Measurements from ENCODE around the gene TNS2.
A peak's percentile ranks its signal among the peaks of the same experiment; 100 is the strongest.

The TNS2 gene

GRCh38 chr12:53044896-53045695 lies 4.8 kb upstream of the TNS2 start:
- no peak for DNase-seq

GRCh38 chr12:53045696-53046045 lies 4.2 kb upstream of the TNS2 start:
- DNase-seq, result no peak

DNA sequence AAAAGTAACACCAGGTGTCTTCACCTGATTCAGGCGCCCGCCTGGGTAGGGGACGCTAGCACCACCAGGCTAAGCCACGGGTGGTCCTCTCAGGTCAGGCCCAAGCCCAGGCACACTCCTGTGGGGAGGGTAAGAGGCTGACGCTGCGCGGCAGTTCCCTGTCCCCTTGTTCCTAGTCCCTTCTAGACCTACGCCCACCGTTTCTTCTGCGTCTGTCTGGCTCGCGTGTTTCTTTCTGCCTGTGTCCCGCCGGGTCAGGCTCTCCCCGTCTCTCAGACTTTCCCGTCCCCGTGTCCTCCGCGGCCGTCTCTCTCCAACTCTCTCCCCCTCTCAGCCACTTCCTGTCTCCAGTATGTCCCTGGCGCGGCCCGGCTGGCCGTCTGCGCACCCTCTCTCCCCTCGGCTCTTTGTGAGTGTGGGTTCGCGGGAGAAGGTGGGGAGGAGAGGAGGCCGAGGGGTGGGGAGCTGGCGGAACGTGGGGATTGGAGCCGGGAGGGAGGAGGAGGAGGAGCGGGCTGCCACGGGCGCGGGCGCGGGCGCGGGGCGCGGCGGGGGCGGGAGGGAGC lies 3.1 kb upstream of the TNS2 start:
- peak; percentile 43 for DNase-seq

DNA sequence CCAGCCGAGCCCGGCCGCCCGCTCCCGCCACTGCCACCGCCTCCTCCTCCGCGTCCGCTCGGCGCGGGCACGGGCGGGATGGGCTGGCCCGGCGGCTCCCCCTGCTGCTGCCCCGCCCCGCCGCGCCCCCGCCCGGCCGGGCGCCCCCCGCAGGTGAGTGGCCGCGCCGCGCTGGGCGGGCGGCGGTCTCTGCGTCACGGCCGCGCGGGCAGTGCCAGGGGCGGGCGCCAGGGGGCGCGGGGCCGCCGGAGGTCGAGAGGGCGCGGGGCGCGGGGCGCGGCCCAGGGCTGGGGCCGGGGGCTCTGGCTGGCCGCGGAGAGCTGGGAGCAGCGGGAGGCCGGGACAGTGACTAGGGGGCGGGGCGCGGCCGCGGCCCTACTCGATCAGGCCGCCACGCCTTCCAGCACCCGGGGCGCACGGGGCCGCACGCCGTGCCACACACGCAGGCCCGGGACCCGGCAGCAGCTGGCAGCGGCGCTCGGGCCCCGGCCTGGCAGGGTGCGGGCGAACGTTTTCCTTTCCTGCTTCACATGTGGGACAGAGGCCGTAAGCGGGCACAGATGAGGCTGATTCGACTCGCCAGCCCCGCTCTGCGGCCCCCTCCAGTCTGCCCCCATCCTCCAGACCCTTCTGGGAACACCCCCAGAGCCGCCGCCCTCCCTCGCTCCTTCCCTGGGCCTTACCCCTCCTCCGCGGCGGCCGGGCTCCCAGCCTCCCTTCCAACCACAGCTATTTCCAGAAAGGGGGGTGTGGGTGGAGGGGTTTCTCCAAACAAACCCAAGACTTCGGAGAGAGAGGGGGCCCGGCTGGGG lies 2.4 kb upstream of the TNS2 start:
- DNase-seq, result peak; percentile 72

- no peak for DNase-seq
Measured at GRCh38 chr12:53048033-53048779, 1.7 kb upstream of the TNS2 start.

DNA sequence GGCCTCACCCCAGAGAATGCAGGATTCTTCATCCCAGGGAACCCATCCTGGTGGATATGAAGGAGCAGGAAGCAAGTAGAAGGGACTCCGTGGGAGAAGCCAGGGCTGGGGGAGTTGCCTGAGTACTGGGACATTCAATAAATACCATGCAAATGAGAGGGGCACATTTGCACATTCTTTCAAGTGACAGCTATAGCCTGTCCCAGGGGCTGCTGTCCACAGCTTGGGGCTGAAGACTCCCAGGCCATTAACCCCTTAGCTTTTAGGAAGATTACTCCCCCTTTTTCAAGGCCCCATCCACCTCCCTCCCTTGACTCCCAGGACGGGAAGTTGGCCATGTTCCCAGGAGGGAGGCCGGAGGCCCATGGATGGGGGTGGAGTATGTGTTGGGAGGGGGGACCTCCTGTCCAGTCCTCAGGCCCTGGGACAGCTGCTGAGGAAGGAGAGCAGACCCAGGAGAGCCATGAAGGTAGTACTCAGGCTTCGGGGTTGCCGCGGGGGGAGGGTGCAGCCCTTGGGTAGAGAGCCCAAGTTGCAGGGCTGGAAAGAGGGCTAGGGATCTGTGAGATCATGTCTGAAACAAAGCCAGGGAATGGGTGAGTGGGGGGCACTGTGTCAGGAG lies 974 bp upstream of the TNS2 start:
- DNase-seq, result no peak

DNA sequence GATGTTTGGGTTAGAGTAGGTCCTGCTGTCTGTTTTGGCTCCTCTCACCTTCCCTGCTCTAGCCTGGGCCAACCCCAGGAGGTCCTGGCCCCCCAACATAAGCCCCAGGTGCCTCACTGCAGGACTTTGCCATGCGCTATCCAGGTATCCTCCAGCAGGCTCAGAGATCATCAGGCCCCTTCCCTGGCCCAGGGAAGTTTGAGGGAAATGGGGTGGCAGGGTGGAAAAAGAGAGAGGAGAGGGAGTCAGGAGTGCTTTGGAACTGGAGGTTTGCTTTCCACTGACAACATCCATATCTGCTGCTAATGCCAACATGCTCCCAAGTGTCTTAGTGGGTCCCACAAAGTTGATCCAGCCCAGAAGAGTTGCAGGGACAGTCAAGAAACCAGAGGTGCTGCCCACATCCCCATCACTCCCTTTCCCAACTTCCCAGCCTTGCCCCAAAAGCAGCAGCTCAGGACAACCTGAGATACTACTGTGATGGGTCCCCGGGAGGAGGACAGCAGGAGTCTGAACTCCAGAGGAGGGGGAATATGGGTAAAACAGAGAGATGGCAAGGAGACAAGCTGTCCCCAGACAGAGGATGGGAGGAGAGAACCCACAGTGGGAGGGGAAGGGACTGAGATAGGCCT lies 677 bp downstream of the TNS2 start:
- DNase-seq, result no peak

GRCh38 chr12:53051058-53051880 lies 1.4 kb downstream of the TNS2 start:
- no peak for DNase-seq

DNA sequence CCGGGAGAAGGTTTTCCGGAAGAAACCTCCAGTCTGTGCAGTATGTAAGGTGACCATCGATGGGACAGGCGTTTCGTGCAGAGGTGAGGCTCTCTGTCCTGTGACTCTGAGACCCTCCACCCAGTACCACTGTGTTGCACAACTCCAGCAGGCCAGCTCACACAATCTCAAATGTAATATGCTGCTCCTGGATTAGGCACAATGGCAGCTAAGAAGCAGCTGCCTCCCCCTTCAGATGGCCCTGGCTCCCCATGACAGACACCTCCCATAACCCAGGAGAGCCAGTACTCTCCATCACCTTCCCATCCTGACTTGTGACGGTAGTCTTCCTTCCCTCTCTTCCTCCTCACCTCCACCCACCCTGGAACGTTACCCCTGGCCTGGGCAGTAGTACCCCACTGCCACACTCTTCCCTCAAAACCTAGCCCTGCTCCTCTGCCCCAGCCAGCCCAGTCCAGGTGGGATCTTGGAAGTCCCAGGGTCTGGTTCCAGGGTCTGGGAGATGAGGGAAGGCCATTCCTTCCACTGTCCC lies 2.1 kb downstream of the TNS2 start:
- no peak for DNase-seq

GRCh38 chr12:53052419-53053217 lies 2.8 kb downstream of the TNS2 start:
- no peak for DNase-seq

- DNase-seq, result peak; percentile 54
Measured at GRCh38 chr12:53053218-53054111, 3.6 kb downstream of the TNS2 start.

DNA sequence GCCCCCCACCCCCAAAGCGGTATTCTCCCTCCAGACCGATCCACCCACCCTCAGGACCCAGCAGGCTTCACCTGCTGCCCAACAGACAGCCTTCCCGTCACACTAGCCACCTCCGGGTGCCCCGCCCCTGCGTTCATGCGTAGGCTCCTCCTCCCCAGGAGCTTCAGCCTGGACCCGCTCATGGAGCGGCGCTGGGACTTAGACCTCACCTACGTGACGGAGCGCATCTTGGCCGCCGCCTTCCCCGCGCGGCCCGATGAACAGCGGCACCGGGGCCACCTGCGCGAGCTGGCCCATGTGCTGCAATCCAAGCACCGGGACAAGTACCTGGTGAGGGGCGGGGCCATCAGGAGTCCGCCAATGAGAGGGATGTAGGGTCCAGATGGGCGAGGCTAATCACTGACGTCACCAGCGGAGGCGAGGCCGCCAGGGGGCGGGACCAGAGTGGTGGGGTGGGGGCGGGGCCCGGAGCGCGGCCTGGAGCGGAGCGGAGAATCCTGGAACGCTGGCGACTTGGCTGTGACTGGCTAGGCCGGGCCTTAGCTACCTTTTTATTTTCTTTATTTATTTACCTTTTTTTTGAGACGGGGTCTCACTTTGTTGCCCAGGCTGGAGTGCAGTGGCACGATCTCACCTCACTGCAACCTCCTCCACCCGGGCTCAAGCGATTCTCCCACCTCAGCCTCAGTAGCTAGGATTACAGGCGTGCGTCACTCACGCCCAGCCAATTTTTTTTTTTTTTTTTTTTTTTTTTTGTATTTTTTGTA lies 4.4 kb downstream of the TNS2 start:
- peak; percentile 94 for DNase-seq

DNA sequence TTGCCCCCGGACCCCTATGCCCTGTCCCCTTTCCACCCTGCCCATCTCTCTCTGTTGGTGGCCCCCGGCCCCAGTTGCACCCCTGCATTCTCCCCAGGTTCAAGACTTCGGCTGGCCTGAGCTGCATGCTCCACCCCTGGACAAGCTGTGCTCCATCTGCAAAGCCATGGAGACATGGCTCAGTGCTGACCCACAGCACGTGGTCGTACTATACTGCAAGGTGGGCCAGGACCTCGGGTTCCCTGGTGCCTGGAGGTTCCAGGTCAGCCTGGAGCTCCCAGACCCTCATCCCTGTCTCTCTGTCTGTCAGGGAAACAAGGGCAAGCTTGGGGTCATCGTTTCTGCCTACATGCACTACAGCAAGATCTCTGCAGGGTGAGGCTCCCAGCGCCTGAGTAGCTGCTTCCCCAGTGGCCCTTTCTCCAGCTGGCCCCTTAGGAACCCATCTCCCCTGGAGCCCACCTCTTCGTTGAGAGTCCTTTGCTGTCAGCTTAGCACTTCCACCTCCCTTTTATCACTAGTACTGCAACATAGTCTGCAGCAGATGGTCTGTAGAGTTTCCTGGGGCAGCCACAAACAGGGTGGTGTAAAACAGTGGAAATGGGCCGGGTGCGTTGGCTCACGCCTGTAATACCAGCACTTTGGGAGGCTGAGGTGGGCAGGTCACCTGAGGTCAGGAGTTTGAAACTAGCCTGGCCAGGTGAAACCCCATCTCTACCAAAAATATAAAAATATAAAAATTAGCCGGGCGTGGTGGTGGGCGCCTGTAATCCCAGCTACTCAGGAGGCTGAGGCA lies 5.8 kb downstream of the TNS2 start:
- DNase-seq, result no peak

DNA sequence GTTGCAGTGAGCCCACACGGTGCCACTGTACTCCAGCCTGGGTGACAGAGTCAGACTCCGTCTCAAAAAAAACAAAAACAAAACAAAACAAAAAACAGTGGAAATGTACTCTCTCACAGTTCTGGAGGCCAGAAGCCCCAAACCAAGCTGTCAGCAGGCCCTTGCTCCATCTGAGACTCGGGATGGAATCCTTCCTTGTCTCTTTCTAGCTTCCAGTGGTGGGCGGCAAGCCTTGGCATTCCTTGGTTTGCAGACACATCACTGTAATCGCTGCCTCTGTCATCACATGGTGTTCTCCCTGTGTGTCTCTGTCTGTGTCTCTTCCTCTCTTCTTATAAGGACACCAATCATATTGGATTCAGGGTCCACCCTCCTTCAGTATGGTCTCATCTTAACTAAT lies 6.4 kb downstream of the TNS2 start:
- no peak for DNase-seq

GRCh38 chr12:53056901-53057300 lies 7.0 kb downstream of the TNS2 start:
- no peak for DNase-seq

GRCh38 chr12:53057816-53058500 lies 8.1 kb downstream of the TNS2 start:
- DNase-seq, result no peak
